Peyer's patch (tissue), 4 donors: ENCODE data around the gene CCNL2. TPM values are rescaled to one million over a fixed set of nuclear protein-coding genes. Genes with fewer than 3 reads are reported as not detected.

Source experiments
- DNase-seq, 3 donors: peaks; one replicate each; pipeline ENCODE4 v3.0.0-alpha.2; 2017 to 2019
- H3K27ac ChIP-seq, 4 donors: fragments of 200-600 bp; sonication (generic); one replicate each; pipeline ENCODE4 v1.5.1; 2016 to 2019
- H3K27me3 ChIP-seq, 2 donors: fragments of 200-600 bp; sonication (generic); one replicate each; pipeline ENCODE4 v1.5.1; 2019
- H3K36me3 ChIP-seq, 3 donors: fragments of 200-600 bp; sonication (generic); one replicate each; pipeline ENCODE4 v1.5.1; 2016 to 2019
- H3K4me1 ChIP-seq, 4 donors: fragments of 200-600 bp; sonication (generic); one replicate each; pipeline ENCODE4 v1.5.1; 2016 to 2019
- H3K4me3 ChIP-seq, 4 donors: fragments of 200-600 bp; sonication (generic); 1 replicate in 3 of 4; 2 replicates in 1 of 4; pipeline ENCODE4 v1.5.1; 2016 to 2019; ENCODE audit warnings: mild to moderate bottlenecking in 1 of 4
- H3K9me3 ChIP-seq, 4 donors: fragments of 200-600 bp; sonication (generic); one replicate each; pipeline ENCODE4 v1.5.1; 2016 to 2019; ENCODE audit warnings: mild to moderate bottlenecking in 1 of 4
- CTCF ChIP-seq, 6 experiments: fragments of 450-650 bp in 4 of 6; fragments of 200-600 bp in 2 of 6; sonication (generic) in 1 of 6; IDR thresholded peaks; one replicate each; pipeline ENCODE4 v1.5.1; 2017 to 2019; ENCODE audit warnings: antibody characterized with exemption in 6 of 6, mild to moderate bottlenecking in 3 of 6, moderate library complexity in 1 of 6
- POLR2A ChIP-seq, 2 donors: fragments of 450-650 bp; IDR thresholded peaks; one replicate each; pipeline ENCODE4 v1.5.1; 2017; ENCODE audit warnings: antibody characterized with exemption in 2 of 2, mild to moderate bottlenecking in 2 of 2, moderate library complexity in 2 of 2
- total RNA-seq, 4 donors: library from RNA; depleted of rRNA; stranded (reverse); fragments of >200 nt; gene quantifications; one replicate each; pipeline ENCODE4 v1.1.0, GENCODE V29; 2016

The CCNL2 gene
- total RNA-seq, 4 donors from 2014 or later, result 216 to 1,008 (median 423) TPM

DNA sequence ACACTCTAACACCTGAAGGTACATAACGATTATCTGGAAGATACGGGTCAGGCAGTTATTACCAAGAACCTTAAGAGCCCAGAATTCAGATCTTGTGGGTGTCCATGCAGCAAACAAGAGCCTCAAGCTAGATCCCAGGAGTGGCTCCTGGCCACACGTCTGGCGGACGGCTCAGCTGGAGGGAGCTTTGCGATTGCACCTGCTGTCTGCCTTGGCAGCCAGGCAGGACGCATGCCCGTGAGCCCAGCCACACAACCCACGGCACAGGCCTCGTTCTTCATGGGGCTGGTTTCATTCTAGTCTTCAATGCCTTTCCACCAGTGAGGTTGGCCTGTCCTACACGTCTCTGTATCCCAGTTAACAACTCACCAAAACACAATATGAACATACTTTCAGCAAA, 5.7 kb downstream of the CCNL2 start:
- peaks cover 0 to 13% (median 5%) of the 10 kb centered on the region in 4 donors for H3K4me1 ChIP-seq
- no peaks in the 10 kb centered on the region for H3K27me3 ChIP-seq
- peaks cover 0 to 95% (median 0%) of the 10 kb centered on the region in 3 donors for H3K36me3 ChIP-seq
- DNase-seq, result no peak
- TF ChIP-seq CTCF (IDR thresholded peaks at IDR 0.05) (no peak), POLR2A (IDR thresholded peaks at IDR 0.05) (no peak)
- H3K27ac ChIP-seq, result no peak overlapping the region
- no peak overlapping the region for H3K4me3 ChIP-seq
- H3K9me3 ChIP-seq, result no peaks in the 10 kb centered on the region

DNA sequence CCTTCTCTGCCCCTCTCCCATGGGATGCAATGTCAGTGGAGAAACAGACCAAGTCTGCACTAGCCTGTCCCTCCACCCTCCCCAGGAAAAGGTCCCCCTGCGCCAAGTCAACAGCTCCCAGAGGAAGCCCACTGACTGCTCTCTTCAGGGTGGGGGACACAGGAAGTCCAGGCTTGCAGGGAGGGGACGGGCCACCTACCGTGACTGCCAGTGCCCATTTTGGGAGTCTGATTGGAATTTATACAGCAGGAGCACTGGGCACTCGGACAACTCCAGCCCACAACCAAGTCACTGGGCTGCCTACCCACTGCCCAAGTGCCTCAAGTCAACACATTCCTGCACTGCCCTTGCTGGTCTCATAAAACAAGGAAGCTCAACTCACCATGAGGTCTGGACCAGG, 6.1 kb downstream of the CCNL2 start:
- Histone ChIP-seq H3K36me3 (peaks cover 0 to 97% (median 0%) of the 10 kb centered on the region in 3 donors), H3K9me3 (no peaks in the 10 kb centered on the region), H3K4me3 (no peak overlapping the region), H3K4me1 (peaks cover 0 to 10% (median 3%) of the 10 kb centered on the region in 4 donors), H3K27ac (no peak overlapping the region), H3K27me3 (no peaks in the 10 kb centered on the region)
- TF ChIP-seq POLR2A (IDR thresholded peaks at IDR 0.05) (no peak), CTCF (IDR thresholded peaks at IDR 0.05) (no peak)
- no peak for DNase-seq

DNA sequence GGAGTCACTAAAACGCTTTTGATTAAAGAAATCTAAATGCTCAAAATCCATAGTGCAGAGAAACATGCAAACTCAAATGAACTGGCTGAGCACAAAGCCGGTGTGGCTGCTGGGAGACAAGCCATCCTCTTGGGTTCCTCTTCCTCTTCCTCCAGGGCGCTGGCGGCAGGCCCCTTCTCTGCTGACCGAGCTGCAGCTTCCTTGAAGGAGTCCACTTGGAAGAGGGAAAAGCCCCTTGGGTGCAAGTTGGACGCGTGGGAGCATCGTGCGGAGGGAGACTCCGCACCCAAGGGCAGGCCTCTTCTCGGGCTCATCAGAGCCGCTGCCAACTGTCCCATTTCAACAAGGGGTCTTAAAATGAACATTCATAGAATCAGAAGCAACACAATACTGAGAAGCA, 7.9 kb downstream of the CCNL2 start:
- Histone ChIP-seq H3K27ac (no peak overlapping the region), H3K27me3 (no peaks in the 10 kb centered on the region), H3K4me3 (no peak overlapping the region), H3K36me3 (peaks cover 0 to 100% (median 3%) of the 10 kb centered on the region in 3 donors), H3K9me3 (no peaks in the 10 kb centered on the region), H3K4me1 (no peaks in the 10 kb centered on the region)
- no peak for DNase-seq
- TF ChIP-seq CTCF (IDR thresholded peaks at IDR 0.05), result no peak
- TF ChIP-seq POLR2A (IDR thresholded peaks at IDR 0.05), result no peak

DNA sequence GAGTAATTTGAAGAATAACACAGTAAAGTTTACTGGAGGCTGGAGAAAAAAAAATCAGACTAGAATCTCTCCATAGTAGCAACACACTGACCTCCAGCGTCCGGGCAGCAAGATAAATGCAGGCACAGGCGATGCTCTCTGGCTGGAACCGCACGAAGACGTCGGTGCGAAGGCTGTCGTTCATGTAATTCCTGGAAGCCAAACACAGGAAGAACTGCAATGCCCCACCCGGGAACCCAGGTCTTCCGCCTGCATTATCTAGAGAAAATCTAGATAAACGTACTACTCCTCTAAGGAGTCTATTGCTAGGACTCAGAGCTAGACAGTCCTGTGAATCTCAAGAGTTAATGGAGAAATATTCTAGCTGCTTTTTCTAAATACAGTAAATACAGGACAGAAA, 8.5 kb downstream of the CCNL2 start:
- Histone ChIP-seq H3K27ac (no peak overlapping the region), H3K27me3 (no peaks in the 10 kb centered on the region), H3K9me3 (no peaks in the 10 kb centered on the region), H3K36me3 (peaks cover 0 to 100% (median 3%) of the 10 kb centered on the region in 3 donors), H3K4me1 (no peaks in the 10 kb centered on the region), H3K4me3 (no peak overlapping the region)
- DNase-seq, result no peak
- TF ChIP-seq POLR2A (IDR thresholded peaks at IDR 0.05) (no peak), CTCF (IDR thresholded peaks at IDR 0.05) (no peak)

- H3K36me3 ChIP-seq, result peaks cover 0 to 78% (median 3%) of the 10 kb centered on the region in 3 donors
- no peaks in the 10 kb centered on the region for H3K9me3 ChIP-seq
- no peaks in the 10 kb centered on the region for H3K27me3 ChIP-seq
- no peak overlapping the region for H3K4me3 ChIP-seq
- H3K27ac ChIP-seq, result no peak overlapping the region
- TF ChIP-seq CTCF (IDR thresholded peaks at IDR 0.05) (no peak), POLR2A (IDR thresholded peaks at IDR 0.05) (no peak)
- no peaks in the 10 kb centered on the region for H3K4me1 ChIP-seq
- DNase-seq, result no peak
Observed at GRCh38 chr1:1388078-1388472, 11.1 kb downstream of the CCNL2 start.
